Skeletal muscle tissue (tissue), 2 donors: ENCODE measurements around the gene MPDU1. TPM values are rescaled to one million over a fixed set of nuclear protein-coding genes. Genes with fewer than 3 reads are reported as not detected.

Experiments used
- small RNA-seq: library from RNA; depleted of rRNA; stranded (forward); fragments of <200 nt; gene quantifications from one replicate; pipeline ENCODE3, GENCODE V24; 2014
- total RNA-seq: library from RNA; depleted of rRNA; stranded (reverse); fragments of >200 nt; gene quantifications from one replicate; pipeline ENCODE4 v1.2.3, GENCODE V29; 2014

MPDU1 gene
- total RNA-seq, 1 donor from 2014 or later, result 26.1 TPM

Small RNA genes lying within 50 kb of the gene (small RNA-seq; reads per million reads assigned to genes)
- gene CD68, result not detected
- not detected for gene RF00019
- gene SNORA48, result not detected
- gene SNORD10, result not detected

Other genes starting within 250 kb of the MPDU1 start
- 2.1 TPM for gene ACAP1, start 247.3 kb upstream of the MPDU1 start, total RNA-seq
- 4.2 TPM for gene KCTD11, start 231.7 kb upstream of the MPDU1 start, total RNA-seq
- gene TMEM95, start 228.7 kb upstream of the MPDU1 start, total RNA-seq, result not detected
- gene TNK1, start 202.8 kb upstream of the MPDU1 start, total RNA-seq, result not detected
- gene PLSCR3, start 189.3 kb upstream of the MPDU1 start, total RNA-seq, result 10.4 TPM
- gene TMEM256, start 179.8 kb upstream of the MPDU1 start, total RNA-seq, result 149 TPM
- 3.1 TPM for gene NLGN2, start 176.0 kb upstream of the MPDU1 start, total RNA-seq
- not detected for gene SPEM1, start 163.5 kb upstream of the MPDU1 start, total RNA-seq
- not detected for gene SPEM2, start 158.2 kb upstream of the MPDU1 start, total RNA-seq
- not detected for gene SPEM3, start 155.0 kb upstream of the MPDU1 start, total RNA-seq
- 0.52 TPM for gene TMEM102, start 148.4 kb upstream of the MPDU1 start, total RNA-seq
- 1.0 TPM for gene FGF11, start 144.3 kb upstream of the MPDU1 start, total RNA-seq
- 31.3 TPM for gene CHRNB1, start 138.8 kb upstream of the MPDU1 start, total RNA-seq
- gene ZBTB4, start 104.2 kb upstream of the MPDU1 start, total RNA-seq, result 10.4 TPM
- gene SLC35G6, start 102.4 kb upstream of the MPDU1 start, total RNA-seq, result not detected
- 91.3 TPM for gene POLR2A, start 99.5 kb upstream of the MPDU1 start, total RNA-seq
- 4.7 TPM for gene TNFSF12, start 34.8 kb upstream of the MPDU1 start, total RNA-seq
- gene TNFSF13, start 25.1 kb upstream of the MPDU1 start, total RNA-seq, result 2.1 TPM
- gene SENP3, start 21.9 kb upstream of the MPDU1 start, total RNA-seq, result 31.3 TPM
- 4.2 TPM for gene CD68, start 4.2 kb upstream of the MPDU1 start, total RNA-seq
- gene SOX15, start 6.2 kb downstream of the MPDU1 start, total RNA-seq, result not detected
- 42.3 TPM for gene FXR2, start 31.0 kb downstream of the MPDU1 start, total RNA-seq
- 41.2 TPM for gene SAT2, start 44.0 kb downstream of the MPDU1 start, total RNA-seq
- gene SHBG, start 46.3 kb downstream of the MPDU1 start, total RNA-seq, result not detected
- 1.6 TPM for gene ATP1B2, start 67.1 kb downstream of the MPDU1 start, total RNA-seq
- gene TP53, start 103.6 kb downstream of the MPDU1 start, total RNA-seq, result 13.6 TPM
- 7.3 TPM for gene WRAP53, start 104.6 kb downstream of the MPDU1 start, total RNA-seq
- 1.0 TPM for gene EFNB3, start 121.3 kb downstream of the MPDU1 start, total RNA-seq
- 0.52 TPM for gene DNAH2, start 133.9 kb downstream of the MPDU1 start, total RNA-seq